Mucosa of rectum (tissue), 2 donors: ENCODE data around the gene CYP2B6.
A peak's percentile ranks its signal among the peaks of the same experiment; 100 is the strongest.
"Not testable (repeated sequence)": the region's sequence is repeated elsewhere in the genome, so short reads cannot be mapped to it uniquely, and the experiment has no call there.

Source experiments
- H3K27ac ChIP-seq, 2 donors: one replicate each; pipeline ENCODE4 v1.7.0; 2013; ENCODE audit warnings: inconsistent platforms in 2 of 2, low read depth in 2 of 2, low read length in 2 of 2
- H3K27me3 ChIP-seq, 2 donors: one replicate each; pipeline ENCODE4 v1.7.0; 2013; ENCODE audit warnings: low read length in 2 of 2; ENCODE audit not compliant: control insufficient read depth in 2 of 2, insufficient read depth in 2 of 2
- H3K36me3 ChIP-seq, 2 donors: one replicate each; pipeline ENCODE4 v1.7.0; 2013; ENCODE audit warnings: low read length in 2 of 2; ENCODE audit not compliant: control insufficient read depth in 2 of 2, insufficient read depth in 2 of 2
- H3K4me1 ChIP-seq, 2 donors: one replicate each; pipeline ENCODE4 v1.7.0; 2013; ENCODE audit warnings: low read length in 2 of 2, mild to moderate bottlenecking in 1 of 2; ENCODE audit not compliant: control insufficient read depth in 2 of 2, insufficient read depth in 2 of 2
- H3K4me3 ChIP-seq, 2 donors: one replicate each; pipeline ENCODE4 v1.7.0; 2013; ENCODE audit warnings: low read length in 2 of 2
- H3K9ac ChIP-seq, 2 donors: one replicate each; pipeline ENCODE4 v1.7.0; 2013; ENCODE audit warnings: low read length in 2 of 2, low read depth in 1 of 2, mild to moderate bottlenecking in 1 of 2
- H3K9me3 ChIP-seq, 2 donors: one replicate each; pipeline ENCODE4 v1.7.0; 2013; ENCODE audit warnings: low read length in 2 of 2; ENCODE audit not compliant: control insufficient read depth in 2 of 2
- donor health status: healthy.
- donor health status: Normal muscosa, but diverticular disease.

CYP2B6 gene

DNA sequence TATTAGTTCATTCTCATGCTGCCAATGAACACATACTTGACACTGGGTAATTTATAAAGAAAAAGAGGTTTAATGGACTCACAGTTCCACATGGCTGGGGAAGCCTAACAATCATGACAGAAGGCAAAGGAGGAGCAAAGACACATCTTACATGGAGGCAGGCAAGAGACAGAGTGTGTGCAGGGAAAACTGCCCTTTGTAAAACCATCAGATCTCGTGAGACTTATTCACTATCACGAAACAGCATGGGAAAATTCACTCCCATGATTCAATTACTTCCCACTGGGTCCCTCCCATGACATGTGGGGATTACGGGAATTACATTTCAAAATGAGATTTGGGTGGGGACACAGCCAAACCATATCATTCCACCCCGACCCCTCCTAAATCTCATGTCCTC is 11.3 kb upstream of the CYP2B6 start:
- not testable (repeated sequence) for H3K4me3 ChIP-seq, H3K36me3 ChIP-seq, H3K9me3 ChIP-seq, H3K9ac ChIP-seq, H3K27me3 ChIP-seq
- Histone ChIP-seq H3K27ac (peak overlapping the region; percentile 71 to 80), H3K4me1 (peaks cover 13 to 21% of the 10 kb centered on the region in 2 donors)

GRCh38 chr19:40980743-40981442 is 10.2 kb upstream of the CYP2B6 start:
- Histone ChIP-seq H3K4me1 (peaks cover 13 to 21% of the 10 kb centered on the region in 2 donors), H3K4me3 (peak overlapping the region in 1 of 2 donors; percentile 44), H3K27ac (peak overlapping the region; percentile 66 to 79)
- H3K27me3 ChIP-seq, H3K36me3 ChIP-seq, H3K9me3 ChIP-seq, H3K9ac ChIP-seq: not testable (repeated sequence)

- no peak overlapping the region for H3K4me3 ChIP-seq
- H3K27me3 ChIP-seq: no peaks in the 10 kb centered on the region
- H3K9ac ChIP-seq: no peak overlapping the region
- no peak overlapping the region for H3K27ac ChIP-seq
- peaks cover 13 to 21% of the 10 kb centered on the region in 2 donors for H3K4me1 ChIP-seq
- no peaks in the 10 kb centered on the region for H3K9me3 ChIP-seq
- no peaks in the 10 kb centered on the region for H3K36me3 ChIP-seq
Observed at GRCh38 chr19:40981591-40981990, 9.5 kb upstream of the CYP2B6 start.

DNA sequence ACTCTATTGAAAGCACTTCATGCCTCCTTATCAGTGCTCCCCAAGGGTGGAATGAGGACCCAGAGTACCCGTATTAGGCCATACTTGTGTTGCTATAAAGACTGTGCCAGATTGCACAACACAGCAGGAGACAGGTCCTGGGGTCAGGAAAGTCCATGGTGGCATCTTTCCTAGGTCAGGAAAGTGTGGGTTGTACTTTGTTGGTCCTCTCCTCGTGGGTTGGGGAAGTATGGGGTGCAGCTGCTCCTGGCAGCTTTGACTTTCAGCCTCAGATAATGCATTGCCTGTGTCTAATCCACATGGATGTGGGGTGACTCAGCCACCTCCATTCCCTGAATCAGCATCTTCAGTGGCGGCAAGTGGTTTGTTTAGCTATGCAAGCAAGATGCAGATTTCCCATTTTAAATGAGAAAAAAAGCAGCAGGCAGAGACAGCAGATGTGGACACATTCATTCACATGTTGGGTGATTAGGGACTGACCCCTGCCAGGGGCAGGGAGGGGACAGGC is 8.4 kb upstream of the CYP2B6 start:
- H3K27ac ChIP-seq: no peak overlapping the region
- no peak overlapping the region for H3K9ac ChIP-seq
- no peaks in the 10 kb centered on the region for H3K9me3 ChIP-seq
- H3K4me1 ChIP-seq: peaks cover 13 to 21% of the 10 kb centered on the region in 2 donors
- no peak overlapping the region for H3K4me3 ChIP-seq
- H3K36me3 ChIP-seq: no peaks in the 10 kb centered on the region
- no peaks in the 10 kb centered on the region for H3K27me3 ChIP-seq

DNA sequence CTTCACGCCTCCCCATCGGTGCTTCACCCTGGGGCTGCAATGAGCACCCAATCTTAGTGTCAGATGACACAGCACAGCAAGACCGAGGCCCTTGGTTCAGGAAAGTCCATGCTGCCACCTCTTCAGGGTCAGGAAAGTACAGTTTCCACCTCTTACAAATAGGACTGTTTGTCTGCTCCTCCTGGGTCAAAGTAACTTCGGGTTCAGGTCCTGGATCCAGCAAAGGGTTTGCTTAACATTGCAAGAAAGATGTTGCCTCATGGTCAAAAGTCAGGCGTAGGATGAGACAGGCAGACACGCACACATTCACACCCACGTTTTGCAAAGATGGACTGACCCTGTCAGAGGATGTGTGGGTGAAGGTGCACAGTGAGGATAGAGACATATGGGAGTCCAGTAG is 1.6 kb upstream of the CYP2B6 start:
- H3K27me3 ChIP-seq: no peaks in the 10 kb centered on the region
- H3K4me1 ChIP-seq: peaks cover 6 to 18% of the 10 kb centered on the region in 2 donors
- no peaks in the 10 kb centered on the region for H3K9me3 ChIP-seq
- no peak overlapping the region for H3K9ac ChIP-seq
- H3K4me3 ChIP-seq: no peak overlapping the region
- H3K27ac ChIP-seq: no peak overlapping the region
- no peaks in the 10 kb centered on the region for H3K36me3 ChIP-seq

DNA sequence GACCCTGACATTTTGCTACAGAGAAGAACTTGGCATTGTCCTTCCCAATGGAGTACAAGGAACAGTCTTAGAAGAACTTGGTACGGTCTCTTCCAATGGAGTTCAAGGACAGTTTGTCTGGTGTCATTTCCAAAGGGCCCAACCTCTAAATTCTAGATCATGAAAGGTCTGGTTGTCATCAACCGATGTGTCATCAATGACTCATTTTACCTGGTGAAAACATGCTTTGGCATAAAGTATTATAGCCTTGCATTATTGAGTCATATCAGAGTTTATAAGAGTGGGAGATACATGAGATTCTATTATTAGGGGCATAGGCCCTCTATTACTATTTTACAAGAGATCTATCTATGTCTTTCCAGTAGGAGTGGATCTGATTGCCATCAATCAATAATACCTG is 4.3 kb downstream of the CYP2B6 start:
- no peak overlapping the region for H3K27ac ChIP-seq
- H3K36me3 ChIP-seq: no peaks in the 10 kb centered on the region
- no peaks in the 10 kb centered on the region for H3K27me3 ChIP-seq
- no peak overlapping the region for H3K9ac ChIP-seq
- H3K9me3 ChIP-seq: no peaks in the 10 kb centered on the region
- peaks cover 6 to 15% of the 10 kb centered on the region in 2 donors for H3K4me1 ChIP-seq
- H3K4me3 ChIP-seq: no peak overlapping the region

- not testable (repeated sequence) for H3K4me3 ChIP-seq, H3K27me3 ChIP-seq, H3K36me3 ChIP-seq, H3K27ac ChIP-seq, H3K4me1 ChIP-seq, H3K9ac ChIP-seq, H3K9me3 ChIP-seq
Observed at GRCh38 chr19:40999018-40999417, 7.9 kb downstream of the CYP2B6 start.

- Histone ChIP-seq H3K27me3 (no peaks in the 10 kb centered on the region), H3K9me3 (no peaks in the 10 kb centered on the region), H3K4me3 (no peak overlapping the region), H3K36me3 (no peaks in the 10 kb centered on the region), H3K9ac (no peak overlapping the region), H3K4me1 (peaks cover 0 to 3% of the 10 kb centered on the region in 2 donors), H3K27ac (no peak overlapping the region)
Observed at GRCh38 chr19:41000310-41000737, 9.2 kb downstream of the CYP2B6 start.

DNA sequence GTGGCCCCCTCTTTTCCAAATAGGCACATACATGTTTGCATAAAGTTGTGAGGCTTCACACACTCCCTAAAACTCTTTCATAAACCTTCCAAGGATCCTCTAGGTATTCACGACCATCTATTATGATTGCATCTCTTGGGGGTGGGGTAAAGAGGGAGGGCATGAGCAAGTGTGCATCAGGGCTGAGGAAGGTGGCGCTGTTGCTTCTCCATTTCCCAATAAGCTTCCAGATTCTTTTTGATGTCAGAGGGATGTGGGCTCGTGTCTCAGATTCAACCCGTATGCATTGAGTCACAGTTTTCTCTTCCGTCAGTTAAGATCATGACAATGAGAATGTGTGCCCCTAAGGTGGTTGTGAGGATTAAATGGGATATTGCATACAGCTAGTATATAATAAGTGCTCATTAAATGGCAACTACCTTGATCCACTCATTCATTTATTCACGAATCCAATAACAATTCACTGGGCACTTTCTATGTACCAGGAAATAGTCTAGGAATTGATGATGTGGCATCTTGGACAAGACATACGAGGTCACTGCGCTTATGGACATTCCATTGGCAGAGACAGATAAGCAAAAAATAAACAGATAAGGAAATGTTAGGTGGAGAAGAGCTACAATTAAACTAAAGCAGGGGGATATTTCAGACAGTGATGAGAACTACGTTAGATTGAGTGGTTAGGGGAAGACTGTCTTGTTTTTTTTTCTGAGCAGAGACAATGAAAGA is 10.3 kb downstream of the CYP2B6 start:
- Histone ChIP-seq H3K27ac (no peak overlapping the region), H3K4me3 (no peak overlapping the region), H3K27me3 (no peaks in the 10 kb centered on the region), H3K36me3 (no peaks in the 10 kb centered on the region), H3K9me3 (no peaks in the 10 kb centered on the region), H3K4me1 (peaks cover 0 to 3% of the 10 kb centered on the region in 2 donors), H3K9ac (no peak overlapping the region)

DNA sequence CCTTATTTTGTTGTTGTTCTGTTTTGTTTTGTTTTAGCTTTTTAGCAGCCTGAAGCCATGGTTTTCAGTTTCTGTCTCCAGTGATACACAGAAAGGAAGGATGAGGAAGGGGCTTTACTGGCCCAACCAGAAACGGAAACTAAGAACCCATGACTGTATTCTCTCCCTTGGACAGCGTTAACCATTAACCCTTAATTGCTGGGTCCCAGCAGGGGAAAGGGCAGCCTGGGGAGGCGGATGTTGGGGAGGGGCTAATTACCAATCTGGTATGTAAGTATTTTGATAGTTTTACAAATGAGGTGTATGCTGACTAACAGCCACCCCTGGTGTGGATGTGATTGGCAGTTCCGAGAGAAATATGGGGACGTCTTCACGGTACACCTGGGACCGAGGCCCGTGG is 12.6 kb downstream of the CYP2B6 start:
- not testable (repeated sequence) for H3K9ac ChIP-seq, H3K36me3 ChIP-seq, H3K9me3 ChIP-seq, H3K4me3 ChIP-seq, H3K4me1 ChIP-seq, H3K27ac ChIP-seq, H3K27me3 ChIP-seq
